ENCODE results near the gene FBXO34.

Gene FBXO34

GRCh38 chr14:55270832-55271571, at the start of gene FBXO34:
FBXO34 (plus strand) TSS chr14:55271421; CDS start chr14:55350391, 78,970 bp downstream.
- peak; percentile 83 for DNase-seq

- DNase-seq, result no peak
These were observed 49.3 kb upstream of the FBXO34 start for GRCh38 chr14:55221968-55222367.

- DNase-seq, result no peak
These were observed 47.9 kb upstream of the FBXO34 start for GRCh38 chr14:55223364-55223763.

GRCh38 chr14:55228261-55228660, 43.0 kb upstream of the FBXO34 start:
- DNase-seq, result no peak

GRCh38 chr14:55233591-55233990, 37.6 kb upstream of the FBXO34 start:
- no peak for DNase-seq

GRCh38 chr14:55238019-55238680, 33.1 kb upstream of the FBXO34 start:
- no peak for DNase-seq

- DNase-seq, result no peak
These were observed 31.9 kb upstream of the FBXO34 start for GRCh38 chr14:55239320-55239719.

GRCh38 chr14:55240526-55241178, 30.6 kb upstream of the FBXO34 start:
- no peak for DNase-seq

GRCh38 chr14:55241673-55242072, 29.5 kb upstream of the FBXO34 start:
- DNase-seq, result no peak

- no peak for DNase-seq
These were observed 27.8 kb upstream of the FBXO34 start for GRCh38 chr14:55243386-55243785.

GRCh38 chr14:55243813-55244212, 27.4 kb upstream of the FBXO34 start:
- no peak for DNase-seq

- no peak for DNase-seq
These were observed 25.5 kb upstream of the FBXO34 start for GRCh38 chr14:55245657-55246268.

- DNase-seq, result no peak
These were observed 22.8 kb upstream of the FBXO34 start for GRCh38 chr14:55248411-55248810.

GRCh38 chr14:55249423-55249822, 21.8 kb upstream of the FBXO34 start:
- DNase-seq, result no peak

- no peak for DNase-seq
These were observed 17.9 kb upstream of the FBXO34 start for GRCh38 chr14:55253276-55253675.

- DNase-seq, result no peak
These were observed 16.6 kb upstream of the FBXO34 start for GRCh38 chr14:55254581-55254980.

- DNase-seq, result no peak
These were observed 15.2 kb upstream of the FBXO34 start for GRCh38 chr14:55255979-55256378.

- DNase-seq, result no peak
These were observed 14.6 kb upstream of the FBXO34 start for GRCh38 chr14:55256586-55256985.

GRCh38 chr14:55265197-55265596, 6.0 kb upstream of the FBXO34 start:
- peak; percentile 64 for DNase-seq

- DNase-seq, result no peak
These were observed 3.4 kb upstream of the FBXO34 start for GRCh38 chr14:55267820-55268219.

- peak; percentile 71 for DNase-seq
These were observed 514 bp downstream of the FBXO34 start for GRCh38 chr14:55271572-55272298.

- no peak for DNase-seq
These were observed 1.2 kb downstream of the FBXO34 start for GRCh38 chr14:55272387-55272786.

GRCh38 chr14:55272922-55273321, 1.7 kb downstream of the FBXO34 start:
- no peak for DNase-seq

Measured in GF-D8 (cell line).